ENCODE measurements around the gene MSH5. TPM values are rescaled to one million over a fixed set of nuclear protein-coding genes. Genes with fewer than 3 reads are reported as not detected.

The MSH5 gene
- polyA plus RNA-seq, 1 donor (not counting 4 experiments of a cell fraction or from before 2014, with no cell fraction given): 14.8 TPM

DNA sequence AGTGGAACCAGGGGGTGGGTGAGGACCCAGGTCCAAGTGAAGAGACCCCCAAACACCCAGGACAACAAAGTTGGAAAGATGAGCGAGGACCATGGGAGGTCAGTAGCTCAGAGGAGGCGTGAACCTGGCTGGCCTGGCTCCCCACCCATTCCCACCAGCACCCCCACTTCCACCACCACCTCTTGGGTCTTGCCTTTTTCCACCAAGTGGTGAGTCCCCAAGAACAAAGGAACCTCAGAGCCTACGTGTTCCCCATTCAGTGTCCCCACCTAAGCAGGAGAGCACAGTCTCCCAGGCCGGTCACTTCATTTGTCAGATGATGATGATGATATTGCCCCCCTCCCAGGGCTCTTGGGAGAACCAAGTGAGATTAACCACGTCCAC lies 37.9 kb downstream of the MSH5 start:
- Histone ChIP-seq H4K20me1 (ENCODE audit: control insufficient read depth, extremely low read depth, insufficient read depth, low read length) (no peaks in the 10 kb centered on the region), H3K27ac (ENCODE audit: control insufficient read depth, insufficient read depth, low read length) (peak overlapping the region; percentile 46), H3K9me3 (ENCODE audit: control insufficient read depth, low read depth, low read length) (no peaks in the 10 kb centered on the region), H3K4me2 (ENCODE audit: control insufficient read depth, extremely low read depth, insufficient read depth, low read depth, low read length) (no peak overlapping the region), H3K9ac (ENCODE audit: control insufficient read depth, extremely low read depth, insufficient read depth, low read length) (no peak overlapping the region), H3K79me2 (ENCODE audit: control insufficient read depth, insufficient read depth, low read length) (no peaks in the 10 kb centered on the region), H3K9me1 (ENCODE audit: control insufficient read depth, extremely low read depth, insufficient read depth, low read length) (no peaks in the 10 kb centered on the region), H3K4me3 (ENCODE audit: control insufficient read depth in 2 of 3, extremely low read depth in 1 of 3, insufficient read depth in 2 of 3, low read depth in 1 of 3, low read length in 3 of 3) (no peak overlapping the region), H3K36me3 (ENCODE audit: control insufficient read depth in 2 of 2, extremely low read depth in 1 of 2, insufficient read depth in 2 of 2, low read length in 2 of 2) (peaks cover 17 to 32% of the 10 kb centered on the region in 2 experiments), H3K4me1 (ENCODE audit: control insufficient read depth, extremely low read depth, insufficient read depth, low read length) (peaks cover 22% of the 10 kb centered on the region), H2AFZ (ENCODE audit: control insufficient read depth, low read length) (no peak overlapping the region), H3K27me3 (ENCODE audit: control insufficient read depth, extremely low read depth, insufficient read depth, low read length) (no peaks in the 10 kb centered on the region)
- FAIRE-seq (no peak), DNase-seq (ENCODE audit: low read depth, low spot score) (no peak)
- no peak for TF ChIP-seq EZH2 (IDR thresholded peaks at IDR 0.05; ENCODE audit: low read length)
- TF ChIP-seq, protein P1, sequence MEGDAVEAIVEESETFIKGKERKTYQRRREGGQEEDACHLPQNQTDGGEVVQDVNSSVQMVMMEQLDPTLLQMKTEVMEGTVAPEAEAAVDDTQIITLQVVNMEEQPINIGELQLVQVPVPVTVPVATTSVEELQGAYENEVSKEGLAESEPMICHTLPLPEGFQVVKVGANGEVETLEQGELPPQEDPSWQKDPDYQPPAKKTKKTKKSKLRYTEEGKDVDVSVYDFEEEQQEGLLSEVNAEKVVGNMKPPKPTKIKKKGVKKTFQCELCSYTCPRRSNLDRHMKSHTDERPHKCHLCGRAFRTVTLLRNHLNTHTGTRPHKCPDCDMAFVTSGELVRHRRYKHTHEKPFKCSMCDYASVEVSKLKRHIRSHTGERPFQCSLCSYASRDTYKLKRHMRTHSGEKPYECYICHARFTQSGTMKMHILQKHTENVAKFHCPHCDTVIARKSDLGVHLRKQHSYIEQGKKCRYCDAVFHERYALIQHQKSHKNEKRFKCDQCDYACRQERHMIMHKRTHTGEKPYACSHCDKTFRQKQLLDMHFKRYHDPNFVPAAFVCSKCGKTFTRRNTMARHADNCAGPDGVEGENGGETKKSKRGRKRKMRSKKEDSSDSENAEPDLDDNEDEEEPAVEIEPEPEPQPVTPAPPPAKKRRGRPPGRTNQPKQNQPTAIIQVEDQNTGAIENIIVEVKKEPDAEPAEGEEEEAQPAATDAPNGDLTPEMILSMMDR (optimal IDR thresholded peaks at IDR 0.05 in 1 of 3, IDR thresholded peaks at IDR 0.05 in 1 of 3, conservative IDR thresholded peaks at IDR 0.05 in 1 of 3; ENCODE audit: extremely low read depth in 1 of 3, insufficient read depth in 2 of 3, low read length in 3 of 3): no peak
- dilution Hi-C loops (cut with MboI; ENCODE audit: extremely low pct_ligation_motif_present, low sequenced_read_pairs): no loop called here

DNA sequence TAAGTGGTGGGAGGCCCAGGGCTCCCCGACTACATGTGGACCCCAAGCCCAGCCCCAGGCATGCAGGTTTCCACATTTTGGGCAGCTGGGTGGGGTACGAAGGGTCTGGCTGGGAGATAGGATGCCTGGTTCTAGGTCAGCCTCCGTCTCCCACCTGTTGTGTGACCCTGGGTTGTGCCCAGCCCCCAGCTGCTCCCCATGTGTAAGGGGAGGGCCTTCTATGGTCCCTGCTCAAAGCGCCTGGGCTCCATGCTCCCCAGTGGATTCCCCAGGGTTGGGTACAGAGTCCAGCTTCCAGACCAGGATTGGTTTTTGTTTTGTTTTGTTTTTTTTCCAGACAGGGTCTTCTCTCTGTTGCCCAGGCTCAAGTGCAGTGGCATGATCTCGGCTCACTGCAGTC lies 38.4 kb downstream of the MSH5 start:
- dilution Hi-C loops (cut with MboI; ENCODE audit: extremely low pct_ligation_motif_present, low sequenced_read_pairs): no loop called here
- peaks cover 22% of the 10 kb centered on the region for H3K4me1 ChIP-seq (ENCODE audit: control insufficient read depth, extremely low read depth, insufficient read depth, low read length)
- H3K9me1 ChIP-seq (ENCODE audit: control insufficient read depth, extremely low read depth, insufficient read depth, low read length): no peaks in the 10 kb centered on the region
- H3K4me3 ChIP-seq (ENCODE audit: control insufficient read depth in 2 of 3, extremely low read depth in 1 of 3, insufficient read depth in 2 of 3, low read depth in 1 of 3, low read length in 3 of 3): no peak overlapping the region
- no peaks in the 10 kb centered on the region for H4K20me1 ChIP-seq (ENCODE audit: control insufficient read depth, extremely low read depth, insufficient read depth, low read length)
- FAIRE-seq (no peak), DNase-seq (ENCODE audit: low read depth, low spot score) (no peak)
- no peak overlapping the region for H2AFZ ChIP-seq (ENCODE audit: control insufficient read depth, low read length)
- no peaks in the 10 kb centered on the region for H3K27me3 ChIP-seq (ENCODE audit: control insufficient read depth, extremely low read depth, insufficient read depth, low read length)
- H3K27ac ChIP-seq (ENCODE audit: control insufficient read depth, insufficient read depth, low read length): no peak overlapping the region
- no peak overlapping the region for H3K9ac ChIP-seq (ENCODE audit: control insufficient read depth, extremely low read depth, insufficient read depth, low read length)
- TF ChIP-seq, protein P1 (optimal IDR thresholded peaks at IDR 0.05 in 1 of 3, IDR thresholded peaks at IDR 0.05 in 1 of 3, conservative IDR thresholded peaks at IDR 0.05 in 1 of 3; ENCODE audit: extremely low read depth in 1 of 3, insufficient read depth in 2 of 3, low read length in 3 of 3): no peak
- TF ChIP-seq EZH2 (IDR thresholded peaks at IDR 0.05; ENCODE audit: low read length): no peak
- no peak overlapping the region for H3K4me2 ChIP-seq (ENCODE audit: control insufficient read depth, extremely low read depth, insufficient read depth, low read depth, low read length)
- H3K36me3 ChIP-seq (ENCODE audit: control insufficient read depth in 2 of 2, extremely low read depth in 1 of 2, insufficient read depth in 2 of 2, low read length in 2 of 2): peaks cover 17 to 34% of the 10 kb centered on the region in 2 experiments
- H3K79me2 ChIP-seq (ENCODE audit: control insufficient read depth, insufficient read depth, low read length): no peaks in the 10 kb centered on the region
- no peaks in the 10 kb centered on the region for H3K9me3 ChIP-seq (ENCODE audit: control insufficient read depth, low read depth, low read length)

Measured in keratinocyte (primary cell).